GM21723 (cell line): ENCODE measurements around the gene METTL2A.
A peak's percentile ranks its signal among the peaks of the same experiment; 100 is the strongest.
"Not testable (repeated sequence)": the region's sequence is repeated elsewhere in the genome, so short reads cannot be mapped to it uniquely, and the experiment has no call there.

ENCODE experiments used
- ATAC-seq: cut with Tn5 transposase; IDR thresholded peaks from one replicate; pipeline ENCODE4 v1.9.1; 2021; ENCODE audit warnings: mild to moderate bottlenecking, moderate library complexity; ENCODE audit not compliant: unreplicated experiment

Gene METTL2A

GRCh38 chr17:62423647-62424461 lies at the start of gene METTL2A:
Gene METTL2A, plus strand, starts transcription at chr17:62423897. Its CDS starts 6 bp downstream, at chr17:62423903.
- ATAC-seq = peak; percentile 90

DNA sequence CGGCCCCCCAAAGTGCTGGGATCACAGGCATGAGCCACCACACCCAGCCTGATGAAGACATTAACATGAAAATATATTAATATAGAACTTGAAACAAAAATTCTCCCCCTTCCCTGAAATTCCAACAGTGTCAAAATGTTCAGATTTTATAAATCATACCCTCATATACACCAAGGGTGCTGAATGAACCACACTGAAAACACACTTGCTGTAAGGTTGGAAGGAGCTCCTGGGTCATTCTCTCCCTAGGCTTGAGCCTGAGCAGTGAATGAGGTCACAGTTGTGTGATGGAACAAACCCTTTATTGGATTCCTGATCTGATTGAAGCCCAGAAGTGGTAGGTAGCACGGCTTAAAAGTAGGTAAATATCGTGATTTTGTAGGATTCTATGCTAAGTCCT lies 43.4 kb upstream of the METTL2A start, which contains the start of gene EFCAB3:
Gene EFCAB3, plus strand, starts transcription at position 301 of the 400 bp plus-strand sequence. CDS start 2,427 bp downstream, outside the sequence.
- no peak for ATAC-seq

- no peak for ATAC-seq
Observed at GRCh38 chr17:62381561-62381960, 42.1 kb upstream of the METTL2A start.

DNA sequence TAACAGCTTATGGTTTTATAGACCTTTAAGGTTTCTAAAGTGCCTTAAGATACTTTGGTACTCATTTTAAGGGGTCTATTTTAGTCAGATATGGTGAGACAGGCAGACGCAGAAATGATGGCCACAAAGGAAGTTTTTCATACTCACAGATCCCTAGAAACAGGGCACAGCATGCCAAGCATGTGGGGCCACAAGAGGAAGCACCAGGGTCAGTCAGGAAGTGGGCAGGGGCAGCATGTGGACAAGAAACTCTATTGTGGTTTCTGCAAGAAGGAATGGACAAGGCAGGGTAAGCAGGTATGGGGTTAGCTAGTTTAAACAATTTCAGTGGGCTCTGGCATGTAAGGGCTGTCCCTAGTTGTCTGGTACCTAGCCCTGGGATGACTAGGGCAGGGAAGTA lies 34.8 kb upstream of the METTL2A start:
- no peak for ATAC-seq

- no peak for ATAC-seq
Observed at GRCh38 chr17:62392908-62393307, 30.8 kb upstream of the METTL2A start.

DNA sequence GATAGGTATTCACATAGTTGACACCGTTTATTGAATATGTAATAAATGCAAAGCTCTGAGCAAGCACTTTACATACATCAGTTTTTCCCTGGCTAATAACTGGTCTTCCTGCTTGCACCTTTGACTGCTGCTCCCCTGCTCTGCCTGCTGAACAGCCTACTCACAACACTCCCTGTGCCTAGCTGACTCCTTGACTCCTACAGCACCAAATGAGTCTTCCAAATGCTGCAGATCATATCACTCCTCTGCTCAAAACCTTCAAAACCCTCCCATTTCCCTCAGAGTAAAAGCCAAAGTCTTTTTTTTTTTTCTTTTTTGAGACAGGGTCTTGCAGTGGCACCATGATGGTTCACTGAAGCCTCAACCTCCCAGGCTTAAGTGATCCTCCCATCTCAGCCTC lies 24.8 kb upstream of the METTL2A start:
- ATAC-seq = no peak

- no peak for ATAC-seq
Observed at GRCh38 chr17:62405451-62405850, 18.2 kb upstream of the METTL2A start.

DNA sequence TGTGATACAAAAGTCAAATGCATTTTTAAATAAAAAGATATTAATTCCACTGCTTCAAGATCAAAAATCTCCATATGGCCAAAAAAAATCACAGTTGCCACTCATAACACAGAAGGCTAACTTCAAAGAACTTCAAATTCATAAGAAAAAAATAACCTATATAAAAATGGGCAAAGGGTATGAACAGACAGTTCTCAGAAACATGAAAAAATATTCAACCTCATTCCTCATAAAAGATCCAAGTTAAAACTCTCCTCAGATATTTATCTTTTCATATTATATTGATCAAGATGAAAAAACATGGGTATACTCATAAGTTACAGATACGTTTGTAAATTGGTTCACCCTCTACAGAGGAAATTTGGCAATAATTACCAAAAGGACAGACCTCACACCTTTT lies 10.6 kb upstream of the METTL2A start:
- not testable (repeated sequence) for ATAC-seq

DNA sequence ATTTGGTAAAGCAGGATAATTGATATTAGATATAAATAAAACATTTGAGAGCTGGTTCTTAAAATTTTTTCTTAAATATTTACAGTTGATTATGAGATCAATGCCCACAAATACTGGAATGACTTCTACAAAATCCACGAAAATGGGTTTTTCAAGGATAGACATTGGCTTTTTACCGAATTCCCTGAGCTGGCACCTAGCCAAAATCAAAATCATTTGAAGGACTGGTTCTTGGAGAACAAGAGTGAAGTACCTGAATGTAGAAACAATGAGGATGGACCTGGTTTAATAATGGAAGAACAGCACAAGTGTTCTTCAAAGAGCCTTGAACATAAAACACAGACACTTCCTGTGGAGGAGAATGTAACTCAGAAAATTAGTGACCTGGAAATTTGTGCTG lies 2.5 kb downstream of the METTL2A start:
- ATAC-seq = not testable (repeated sequence)

DNA sequence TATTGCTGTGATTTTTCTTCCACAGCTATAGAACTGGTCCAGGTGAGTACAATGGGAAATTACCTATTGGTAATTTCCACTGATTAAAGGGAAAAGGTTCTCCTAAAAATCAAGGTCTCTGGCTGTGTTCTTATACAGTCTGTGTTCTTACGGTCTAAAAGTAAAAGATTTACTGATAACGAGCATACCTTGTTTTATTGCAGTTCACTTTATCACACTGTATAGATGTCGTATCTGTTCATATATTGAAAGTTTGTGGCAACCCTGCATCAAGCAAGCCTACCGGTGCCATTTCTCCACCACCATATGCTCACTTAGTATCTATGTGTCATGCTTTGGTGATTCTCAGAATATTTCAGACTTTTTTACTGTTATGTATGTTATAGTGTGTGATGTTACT lies 11.6 kb downstream of the METTL2A start:
- not testable (repeated sequence) for ATAC-seq

DNA sequence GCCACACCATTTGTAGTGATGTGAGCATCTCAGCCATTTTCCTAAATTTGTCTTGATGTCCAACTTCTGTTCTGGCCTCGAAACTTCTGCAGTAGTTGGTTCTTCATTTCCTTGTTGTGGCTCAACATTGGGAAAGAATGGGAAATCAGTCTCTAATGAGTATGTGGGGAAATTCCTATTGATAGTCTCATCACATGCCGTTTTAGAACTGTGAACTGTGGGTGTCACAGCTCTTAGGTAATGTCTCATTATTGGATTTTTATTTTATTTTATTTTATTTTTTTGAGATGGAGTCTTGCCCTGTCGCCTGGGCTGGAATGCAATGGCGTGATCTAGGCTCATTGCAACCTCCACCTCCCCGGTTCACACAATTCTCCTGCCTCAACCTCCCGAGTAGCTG lies 17.5 kb downstream of the METTL2A start:
- not testable (repeated sequence) for ATAC-seq

DNA sequence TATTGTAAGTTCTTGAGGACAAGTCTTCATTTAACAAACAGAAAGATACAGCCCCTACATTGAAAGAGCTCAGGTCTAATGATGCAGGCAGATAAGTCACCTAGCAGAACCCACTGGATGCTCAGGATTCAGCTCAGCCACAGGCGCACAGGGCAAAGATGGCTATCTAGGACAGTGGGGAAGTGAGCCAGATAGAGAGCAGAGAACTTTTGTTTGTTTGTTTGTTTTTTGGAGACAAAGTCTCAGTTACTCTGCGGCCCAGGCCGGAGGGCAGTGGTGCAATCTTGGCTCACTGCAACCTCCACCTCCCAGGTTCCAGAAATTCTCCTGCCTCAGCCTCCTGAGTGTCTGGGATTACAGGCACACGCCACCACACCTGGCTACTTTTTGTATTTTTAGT lies 20.4 kb downstream of the METTL2A start:
- ATAC-seq = no peak

DNA sequence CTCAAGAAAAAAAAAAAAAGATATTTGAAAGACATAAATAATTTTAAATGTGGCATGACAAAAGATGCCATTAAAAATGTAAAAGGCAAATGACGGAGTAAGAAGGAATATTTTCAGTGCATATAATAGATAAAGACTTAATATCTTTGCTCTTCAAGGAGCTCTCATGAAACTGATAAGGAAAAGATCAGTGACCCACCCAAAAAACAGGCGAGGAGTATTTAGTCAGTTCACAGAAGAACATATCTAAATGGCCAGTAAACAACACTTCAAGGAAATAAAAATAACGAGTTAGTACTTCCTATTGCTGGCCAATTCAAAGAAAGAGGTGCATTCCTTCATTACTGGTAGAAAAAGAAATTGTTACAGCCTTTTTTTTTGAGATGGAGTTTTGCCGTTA lies 22.1 kb downstream of the METTL2A start:
- ATAC-seq = not testable (repeated sequence)

- not testable (repeated sequence) for ATAC-seq
Observed at GRCh38 chr17:62452195-62452594, 28.5 kb downstream of the METTL2A start.

- ATAC-seq = not testable (repeated sequence)
Observed at GRCh38 chr17:62453041-62453440, 29.3 kb downstream of the METTL2A start.

GRCh38 chr17:62453656-62454055 lies 30.0 kb downstream of the METTL2A start:
- peak; percentile 17 for ATAC-seq

DNA sequence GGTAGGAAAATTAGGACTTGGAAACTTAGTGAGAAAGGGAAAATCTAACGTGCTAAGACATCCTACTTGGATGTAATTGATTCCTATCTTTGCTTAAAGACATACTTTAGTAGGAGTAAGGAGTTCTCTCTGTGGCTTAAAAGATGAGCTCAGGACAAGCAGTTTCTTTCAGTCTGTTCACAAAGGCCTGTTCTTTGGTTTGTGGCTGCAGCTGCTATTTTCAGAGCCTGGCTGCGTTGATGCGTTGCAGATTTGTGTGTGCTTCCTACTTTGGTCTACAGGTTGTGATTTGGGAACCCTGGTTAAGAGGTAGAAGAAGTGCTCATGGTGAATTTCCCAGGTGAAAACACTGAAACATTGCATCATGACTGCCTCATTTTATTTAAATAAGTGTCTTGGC lies 30.4 kb downstream of the METTL2A start:
- peak; percentile 62 for ATAC-seq

- ATAC-seq = no peak
Observed at GRCh38 chr17:62456016-62456415, 32.3 kb downstream of the METTL2A start.

DNA sequence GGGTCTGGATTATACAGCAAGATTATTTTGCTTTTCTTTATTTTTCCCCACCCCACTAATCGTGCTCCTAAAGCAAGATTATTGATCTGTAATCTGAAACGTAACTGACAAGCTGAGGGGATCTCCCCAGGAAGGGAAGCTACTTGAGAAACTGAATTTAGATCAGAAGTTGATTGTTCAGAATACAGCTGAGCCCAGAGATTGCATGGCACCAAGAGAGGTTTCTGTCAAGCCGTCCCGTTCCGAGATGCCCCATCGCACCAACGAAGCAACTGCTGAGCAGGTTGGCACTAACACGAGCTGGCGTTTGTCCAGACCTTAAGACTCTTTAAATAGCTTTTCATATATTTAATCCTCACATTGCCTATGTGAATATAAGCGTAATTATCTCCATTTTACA lies 34.8 kb downstream of the METTL2A start:
- ATAC-seq = peak; percentile 31

DNA sequence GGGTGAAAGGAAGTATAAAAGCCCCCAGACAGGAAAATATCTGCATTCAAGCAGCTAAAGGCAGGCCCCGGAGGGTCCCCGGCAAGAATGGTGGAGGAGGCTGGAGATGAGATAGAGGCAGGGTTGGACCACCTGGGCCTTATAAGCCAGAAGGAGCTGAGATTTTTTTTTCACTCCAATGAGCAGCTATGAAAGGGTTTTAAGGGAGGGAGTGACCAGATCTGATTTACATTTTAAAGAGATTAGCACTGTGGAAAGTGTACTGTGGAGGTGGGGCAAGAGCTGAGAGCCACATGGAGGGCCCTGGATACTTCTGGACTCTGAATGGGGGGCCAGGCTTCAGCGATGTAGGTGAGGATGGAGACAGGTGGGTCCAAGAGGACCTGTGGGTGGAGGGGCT lies 40.7 kb downstream of the METTL2A start:
- ATAC-seq = not testable (repeated sequence)

GRCh38 chr17:62465271-62465670 lies 41.6 kb downstream of the METTL2A start:
- ATAC-seq = not testable (repeated sequence)

- ATAC-seq = not testable (repeated sequence)
Observed at GRCh38 chr17:62470666-62471379, 47.1 kb downstream of the METTL2A start.
